IMR-90 (cell line): Measurements from ENCODE around the gene NEK6. TPM values are rescaled to one million over a fixed set of nuclear protein-coding genes. Genes with fewer than 3 reads are reported as not detected.

ENCODE experiments used
- ATAC-seq: fragments of 200-7000 bp; cut with Tn5 transposase; 2 replicates; pipeline ENCODE4 v1.9.1; 2020; ENCODE audit warnings: low read depth, mild to moderate bottlenecking, moderate library complexity
- BruUV-seq: library from RNA; stranded (reverse); fragments of 400-500 nt; replicated peaks from 2 replicates; lab custom pipeline; 2021; lab: Mats Ljungman, UMichigan
- CTCF ChIA-PET: fragments of 300-600 bp; formaldehyde crosslinking; extraction: SDS; loops from one replicate; lab custom pipeline; 2021; ENCODE audit warnings: antibody characterized with exemption; lab: Yijun Ruan, JAX
- POLR2A ChIA-PET: fragments of 300-600 bp; sonication (Branson Sonifier 250); formaldehyde crosslinking; loops from one replicate; lab custom pipeline; 2022; ENCODE audit warnings: antibody characterized with exemption; ENCODE audit not compliant: unreplicated experiment; lab: Charles Lee
- DNase-seq: peaks from one replicate; pipeline ENCODE4 v3.0.0; 2013
- H2AFZ ChIP-seq: replicated peaks from 2 replicates; pipeline ENCODE3; 2013; ENCODE audit warnings: low read length, mild to moderate bottlenecking; ENCODE audit not compliant: poor library complexity
- H2AK5ac ChIP-seq: 2 replicates; pipeline ENCODE4 v1.6.1; 2013; ENCODE audit warnings: low read depth, low read length, inconsistent platforms
- H2AK9ac ChIP-seq: replicated peaks from 2 replicates; pipeline ENCODE3; 2013; ENCODE audit warnings: mild to moderate bottlenecking, low read depth, low read length, moderate library complexity; ENCODE audit not compliant: poor library complexity
- H2BK120ac ChIP-seq: 2 replicates; pipeline ENCODE4 v1.6.1; 2013; ENCODE audit warnings: low read depth, low read length, inconsistent platforms
- H2BK15ac ChIP-seq: 3 replicates; pipeline ENCODE4 v1.6.1; 2013; ENCODE audit warnings: low read depth, low read length, inconsistent platforms
- H2BK20ac ChIP-seq: 2 replicates; pipeline ENCODE4 v1.6.1; 2013; ENCODE audit warnings: low read depth, mild to moderate bottlenecking, inconsistent platforms, low read length, moderate library complexity
- H2BK5ac ChIP-seq: 2 replicates; pipeline ENCODE4 v1.6.1; 2013; ENCODE audit warnings: mild to moderate bottlenecking, low read depth, low read length, inconsistent platforms; ENCODE audit not compliant: poor library complexity, severe bottlenecking
- H3K14ac ChIP-seq: replicated peaks from 2 replicates; pipeline ENCODE4 v1.6.1; 2013; ENCODE audit warnings: low read depth, low read length, inconsistent platforms
- H3K18ac ChIP-seq: 2 replicates; pipeline ENCODE4 v1.6.1; 2013; ENCODE audit warnings: low read depth, low read length, control low read depth
- H3K23ac ChIP-seq: 2 replicates; pipeline ENCODE4 v1.6.1; 2013; ENCODE audit warnings: low read depth, low read length, inconsistent platforms
- H3K27ac ChIP-seq: 2 replicates; pipeline ENCODE4 v1.5.1; 2013; ENCODE audit warnings: mild to moderate bottlenecking, control low read depth, low read length; ENCODE audit not compliant: insufficient read depth
- H3K27me3 ChIP-seq: 2 replicates; pipeline ENCODE4 v1.6.1; 2013; ENCODE audit warnings: low read length; ENCODE audit not compliant: control insufficient read depth, insufficient read depth
- H3K36me3 ChIP-seq: 2 replicates; pipeline ENCODE4 v1.6.1; 2013; ENCODE audit warnings: low read length, mixed read lengths; ENCODE audit not compliant: control insufficient read depth, insufficient read depth
- H3K4ac ChIP-seq: 2 replicates; pipeline ENCODE4 v1.6.1; 2013; ENCODE audit warnings: low read depth, low read length, inconsistent platforms
- H3K4me1 ChIP-seq: 2 replicates; pipeline ENCODE4 v1.6.1; 2013; ENCODE audit warnings: low read length, mixed read lengths; ENCODE audit not compliant: control insufficient read depth, insufficient read depth
- H3K4me2 ChIP-seq: 2 replicates; pipeline ENCODE4 v1.6.1; 2013; ENCODE audit warnings: low read depth, mild to moderate bottlenecking, control low read depth, low read length, moderate library complexity
- H3K4me3 ChIP-seq: 2 replicates; pipeline ENCODE4 v1.5.1; 2013; ENCODE audit warnings: low read depth, mild to moderate bottlenecking, control low read depth, low read length, moderate library complexity; ENCODE audit not compliant: insufficient read depth
- H3K56ac ChIP-seq: 2 replicates; pipeline ENCODE4 v1.6.1; 2013; ENCODE audit warnings: low read length, inconsistent platforms; ENCODE audit not compliant: insufficient read depth; ENCODE audit errors: extremely low read depth
- H3K79me1 ChIP-seq, 2 experiments: 2 replicates each; pipeline ENCODE4 v1.6.1; 2013; ENCODE audit warnings: low read length in 2 of 2, inconsistent platforms in 1 of 2, low read depth in 1 of 2
- H3K9ac ChIP-seq: 2 replicates; pipeline ENCODE4 v1.6.1; 2013; ENCODE audit warnings: low read depth, low read length, control low read depth
- H3K9me1 ChIP-seq: 2 replicates; pipeline ENCODE4 v1.6.1; 2013; ENCODE audit warnings: low read length, inconsistent platforms; ENCODE audit not compliant: insufficient read depth
- H3K9me3 ChIP-seq: 2 replicates; pipeline ENCODE4 v1.6.1; 2013; ENCODE audit warnings: low read length; ENCODE audit not compliant: control insufficient read depth, insufficient read depth
- H4K20me1 ChIP-seq: 2 replicates; pipeline ENCODE4 v1.6.1; 2013; ENCODE audit warnings: low read length, inconsistent platforms; ENCODE audit not compliant: insufficient read depth
- H4K5ac ChIP-seq: 2 replicates; pipeline ENCODE4 v1.6.1; 2013; ENCODE audit warnings: mild to moderate bottlenecking, low read depth, low read length, control low read depth
- H4K8ac ChIP-seq, 2 experiments: 2 replicates each; pipeline ENCODE4 v1.6.1; 2013; ENCODE audit warnings: low read depth in 2 of 2, low read length in 2 of 2, control low read depth in 1 of 2, inconsistent platforms in 1 of 2
- H4K91ac ChIP-seq: 2 replicates; pipeline ENCODE4 v1.6.1; 2013; ENCODE audit warnings: low read depth, low read length, inconsistent platforms; ENCODE audit not compliant: insufficient read depth
- BHLHE40 ChIP-seq: fragments of 150-350 bp; IDR thresholded peaks from 2 replicates; pipeline ENCODE4 v1.6.1; 2016; ENCODE audit warnings: mild to moderate bottlenecking, low read depth, low read length
- MAFK ChIP-seq: IDR thresholded peaks from 2 replicates; pipeline ENCODE4 v1.6.1; 2012; ENCODE audit warnings: low read depth, low read length, improper control_type of control experiment
- MAZ ChIP-seq: IDR thresholded peaks from 2 replicates; pipeline ENCODE4 v1.6.1; 2012; ENCODE audit warnings: low read depth, mild to moderate bottlenecking, low read length, improper control_type of control experiment, moderate library complexity, borderline replicate concordance
- MXI1 ChIP-seq: IDR thresholded peaks from 2 replicates; pipeline ENCODE4 v1.6.1; 2012; ENCODE audit warnings: low read depth, mild to moderate bottlenecking, low read length, moderate library complexity, borderline replicate concordance
- POLR2A ChIP-seq: IDR thresholded peaks from 2 replicates; pipeline ENCODE4 v1.6.1; 2012; ENCODE audit warnings: mild to moderate bottlenecking, low read depth, low read length
- RAD21 ChIP-seq: IDR thresholded peaks from 2 replicates; pipeline ENCODE4 v1.6.1; 2012; ENCODE audit warnings: low read length, improper control_type of control experiment
- RCOR1 ChIP-seq: IDR thresholded peaks from 2 replicates; pipeline ENCODE4 v1.6.1; 2012; ENCODE audit warnings: mild to moderate bottlenecking, low read length, improper control_type of control experiment; ENCODE audit not compliant: insufficient replicate concordance
- RFX5 ChIP-seq: IDR thresholded peaks from 2 replicates; pipeline ENCODE4 v1.8.0; 2012; ENCODE audit warnings: low read depth, mild to moderate bottlenecking, low read length, moderate library complexity
- SMC3 ChIP-seq: fragments of 150-350 bp; IDR thresholded peaks from 2 replicates; pipeline ENCODE4 v1.6.1; 2016; ENCODE audit warnings: low read depth, mild to moderate bottlenecking, antibody characterized with exemption, low read length, moderate library complexity
- WGBS, 2 experiments: methylation state at CpG; one replicate each; pipeline versions ENCODE4 v1.1.5 to v1.1.7; 2013; ENCODE audit warnings: missing lambda C conversion rate in 2 of 2; ENCODE audit not compliant: insufficient read length in 1 of 2; ENCODE audit errors: extremely low coverage in 2 of 2; 5-methylcytosine and 5-hydroxymethylcytosine counted together
- dilution Hi-C: fragments of 300-500 bp; cut with HindIII; formaldehyde crosslinking; loops from one replicate; pipeline ENCODE4 v1.14.3; 2018; ENCODE audit warnings: low sequenced_read_pairs; ENCODE audit not compliant: unreplicated experiment
- in situ Hi-C: fragments of 300-500 bp; cut with MboI; formaldehyde crosslinking; loops from 3 replicates; pipeline ENCODE4 v1.14.3; 2019; ENCODE audit warnings: low sequenced_read_pairs, inconsistent platforms, mixed read lengths
- intact Hi-C: fragments of 100-400 bp; cut with micrococcal nuclease; formaldehyde crosslinking; loops from 2 replicates; pipeline ENCODE4 v1.10.0; 2022
- polyA plus RNA-seq, 3 experiments: library from polyadenylated mRNA; depleted of rRNA; stranded (reverse); fragments of >200 nt; gene quantifications; 2 replicates each; pipeline ENCODE4 v1.2.3, GENCODE V29; 2012; ENCODE audit warnings: low replicate concordance in 1 of 3
- total RNA-seq: library from RNA; depleted of rRNA; stranded (reverse); fragments of >200 nt; gene quantifications from 2 replicates; pipeline ENCODE4 v1.2.3, GENCODE V29; 2012
- TF ChIP-seq, protein P1 (sequence below): fragments of 150-350 bp; IDR thresholded peaks from 2 replicates; pipeline ENCODE4 v1.6.1; 2017; ENCODE audit warnings: mild to moderate bottlenecking, antibody characterized with exemption, low read length, low read depth

The NEK6 gene
- total and polyA plus RNA-seq, 2 of the 4 experiments (the other 2 are of a cell fraction) = 79.9 to 112 TPM

GRCh38 chr9:124321935-124322334, 64.2 kb downstream of the NEK6 start:
- H3K9me1 ChIP-seq = peaks cover 4% of the 10 kb centered on the region; the same call in 1 of the 2 replicates
- no peak overlapping the region for H4K91ac ChIP-seq
- H2BK15ac ChIP-seq = no peak overlapping the region
- H2AK9ac ChIP-seq = no peak overlapping the region
- intact Hi-C loops = no loop called here
- BruUV-seq = no TSS peak
- dilution Hi-C loops = no loop called here
- CTCF ChIA-PET = no interaction called here
- no peak overlapping the region for H4K8ac ChIP-seq
- H2AK5ac ChIP-seq = no peak overlapping the region
- no peak overlapping the region for H3K9ac ChIP-seq
- in situ Hi-C loops = loop anchor here (5.0 to 25.0 kb wide), 2 partner anchors 195 to 785 kb away; no protein-coding TSS in a partner anchor
- TF ChIP-seq, protein P1, sequence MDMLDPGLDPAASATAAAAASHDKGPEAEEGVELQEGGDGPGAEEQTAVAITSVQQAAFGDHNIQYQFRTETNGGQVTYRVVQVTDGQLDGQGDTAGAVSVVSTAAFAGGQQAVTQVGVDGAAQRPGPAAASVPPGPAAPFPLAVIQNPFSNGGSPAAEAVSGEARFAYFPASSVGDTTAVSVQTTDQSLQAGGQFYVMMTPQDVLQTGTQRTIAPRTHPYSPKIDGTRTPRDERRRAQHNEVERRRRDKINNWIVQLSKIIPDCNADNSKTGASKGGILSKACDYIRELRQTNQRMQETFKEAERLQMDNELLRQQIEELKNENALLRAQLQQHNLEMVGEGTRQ = no peak
- no peak for TF ChIP-seq RAD21
- TF ChIP-seq RFX5 = no peak
- no peak for TF ChIP-seq MAFK
- no peak for TF ChIP-seq MAZ
- TF ChIP-seq MXI1 = no peak
- TF ChIP-seq BHLHE40 = no peak
- no peak for TF ChIP-seq RCOR1
- no peak for TF ChIP-seq SMC3
- TF ChIP-seq POLR2A = no peak
- H3K79me1 ChIP-seq = peaks cover 17 to 54% of the 10 kb centered on the region in 2 experiments
- peaks cover 67% of the 10 kb centered on the region for H3K36me3 ChIP-seq
- H4K20me1 ChIP-seq = peaks cover 5% of the 10 kb centered on the region; the same call in 1 of the 2 replicates
- no peak overlapping the region for H3K18ac ChIP-seq
- no peak overlapping the region for H2AFZ ChIP-seq
- H3K9me3 ChIP-seq = no peaks in the 10 kb centered on the region
- no peak overlapping the region for H3K4me3 ChIP-seq
- no peak overlapping the region for H3K56ac ChIP-seq
- whole genome bisulfite sequencing, 2 experiments = 71% methylated on average over 2 of the region's 4 CpGs; no CpG with 5 or more reads in 1 of the 2 experiments
- ATAC-seq (no peak), DNase-seq (no peak)
- no peak overlapping the region for H2BK20ac ChIP-seq
- H3K4ac ChIP-seq = no peak overlapping the region
- no peak overlapping the region for H3K4me2 ChIP-seq
- peaks cover 6% of the 10 kb centered on the region; the same call in 1 of the 2 replicates for H3K4me1 ChIP-seq
- H3K27me3 ChIP-seq = no peaks in the 10 kb centered on the region
- POLR2A ChIA-PET = no interaction called here
- no peak overlapping the region for H3K14ac ChIP-seq
- H3K23ac ChIP-seq = no peak overlapping the region
- H3K27ac ChIP-seq = no peak overlapping the region
- H2BK5ac ChIP-seq = no peak overlapping the region
- no peak overlapping the region for H4K5ac ChIP-seq
- H2BK120ac ChIP-seq = no peak overlapping the region
